Measurements from ENCODE around the gene PTPRCAP. TPM values are rescaled to one million over a fixed set of nuclear protein-coding genes. Genes with fewer than 3 reads are reported as not detected.

Gene PTPRCAP
- total and polyA plus RNA-seq, 9 of the 15 experiments (the other 6 are each of a cell fraction or from before 2014, with no cell fraction given): 0.22 to 2.0 (median 1.1) TPM; not detected in 4

DNA sequence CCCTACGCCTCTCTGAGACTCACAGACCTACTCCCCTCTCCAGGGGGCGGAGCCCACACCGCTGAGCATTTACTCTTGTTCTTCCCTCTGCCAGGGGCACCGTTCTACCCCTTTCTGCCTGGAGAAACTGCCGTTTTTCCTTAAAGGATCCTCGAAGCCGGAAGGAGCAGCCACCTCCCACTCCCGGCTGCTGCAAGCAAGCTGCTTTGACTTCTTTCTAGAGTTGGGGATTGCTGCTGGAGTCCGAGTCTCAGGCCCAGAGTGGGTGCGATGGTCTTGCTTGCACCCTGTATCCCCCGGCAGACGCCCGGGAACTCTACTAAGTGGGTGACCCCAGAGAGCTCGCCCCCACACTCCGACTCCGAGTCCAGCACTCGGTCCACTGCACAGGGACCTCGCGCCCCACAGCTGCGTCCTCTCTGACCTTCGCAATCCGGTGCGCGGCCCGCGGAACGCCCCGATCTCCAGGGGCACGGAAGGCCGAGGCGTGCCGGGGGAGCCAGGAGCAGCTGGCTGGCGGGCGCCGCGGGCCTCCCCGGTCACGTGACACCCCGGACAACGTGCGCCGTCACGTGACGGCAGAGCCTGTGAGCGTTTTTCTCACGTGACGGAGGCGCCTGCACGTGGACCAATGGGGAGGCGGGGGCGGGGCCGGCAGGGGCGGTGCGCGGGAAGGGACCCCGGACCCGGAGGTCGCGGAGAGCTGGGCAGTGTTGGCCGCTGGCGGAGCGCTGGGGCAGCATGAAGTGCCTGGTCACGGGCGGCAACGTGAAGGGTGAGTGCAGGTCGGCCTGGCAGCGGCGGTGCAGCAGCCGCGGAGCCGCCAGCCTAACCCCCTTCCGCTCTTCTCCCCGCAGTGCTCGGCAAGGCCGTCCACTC is 45.9 kb downstream of the PTPRCAP start, which contains the start of gene RAD9A (continued):
- TF ChIP-seq, protein P1, sequence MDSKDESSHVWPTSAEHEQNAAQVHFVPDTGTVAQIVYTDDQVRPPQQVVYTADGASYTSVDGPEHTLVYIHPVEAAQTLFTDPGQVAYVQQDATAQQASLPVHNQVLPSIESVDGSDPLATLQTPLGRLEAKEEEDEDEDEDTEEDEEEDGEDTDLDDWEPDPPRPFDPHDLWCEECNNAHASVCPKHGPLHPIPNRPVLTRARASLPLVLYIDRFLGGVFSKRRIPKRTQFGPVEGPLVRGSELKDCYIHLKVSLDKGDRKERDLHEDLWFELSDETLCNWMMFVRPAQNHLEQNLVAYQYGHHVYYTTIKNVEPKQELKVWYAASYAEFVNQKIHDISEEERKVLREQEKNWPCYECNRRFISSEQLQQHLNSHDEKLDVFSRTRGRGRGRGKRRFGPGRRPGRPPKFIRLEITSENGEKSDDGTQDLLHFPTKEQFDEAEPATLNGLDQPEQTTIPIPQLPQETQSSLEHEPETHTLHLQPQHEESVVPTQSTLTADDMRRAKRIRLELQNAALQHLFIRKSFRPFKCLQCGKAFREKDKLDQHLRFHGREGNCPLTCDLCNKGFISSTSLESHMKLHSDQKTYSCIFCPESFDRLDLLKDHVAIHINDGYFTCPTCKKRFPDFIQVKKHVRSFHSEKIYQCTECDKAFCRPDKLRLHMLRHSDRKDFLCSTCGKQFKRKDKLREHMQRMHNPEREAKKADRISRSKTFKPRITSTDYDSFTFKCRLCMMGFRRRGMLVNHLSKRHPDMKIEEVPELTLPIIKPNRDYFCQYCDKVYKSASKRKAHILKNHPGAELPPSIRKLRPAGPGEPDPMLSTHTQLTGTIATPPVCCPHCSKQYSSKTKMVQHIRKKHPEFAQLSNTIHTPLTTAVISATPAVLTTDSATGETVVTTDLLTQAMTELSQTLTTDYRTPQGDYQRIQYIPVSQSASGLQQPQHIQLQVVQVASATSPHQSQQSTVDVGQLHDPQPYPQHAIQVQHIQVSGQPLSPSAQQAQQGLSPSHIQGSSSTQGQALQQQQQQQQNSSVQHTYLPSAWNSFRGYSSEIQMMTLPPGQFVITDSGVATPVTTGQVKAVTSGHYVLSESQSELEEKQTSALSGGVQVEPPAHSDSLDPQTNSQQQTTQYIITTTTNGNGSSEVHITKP (IDR thresholded peaks at IDR 0.05; ENCODE audit: partially characterized antibody): no peak
- TF ChIP-seq, protein P2, sequence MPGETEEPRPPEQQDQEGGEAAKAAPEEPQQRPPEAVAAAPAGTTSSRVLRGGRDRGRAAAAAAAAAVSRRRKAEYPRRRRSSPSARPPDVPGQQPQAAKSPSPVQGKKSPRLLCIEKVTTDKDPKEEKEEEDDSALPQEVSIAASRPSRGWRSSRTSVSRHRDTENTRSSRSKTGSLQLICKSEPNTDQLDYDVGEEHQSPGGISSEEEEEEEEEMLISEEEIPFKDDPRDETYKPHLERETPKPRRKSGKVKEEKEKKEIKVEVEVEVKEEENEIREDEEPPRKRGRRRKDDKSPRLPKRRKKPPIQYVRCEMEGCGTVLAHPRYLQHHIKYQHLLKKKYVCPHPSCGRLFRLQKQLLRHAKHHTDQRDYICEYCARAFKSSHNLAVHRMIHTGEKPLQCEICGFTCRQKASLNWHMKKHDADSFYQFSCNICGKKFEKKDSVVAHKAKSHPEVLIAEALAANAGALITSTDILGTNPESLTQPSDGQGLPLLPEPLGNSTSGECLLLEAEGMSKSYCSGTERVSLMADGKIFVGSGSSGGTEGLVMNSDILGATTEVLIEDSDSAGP (CRISPR knock-in tag; IDR thresholded peaks at IDR 0.05): no peak
- TF ChIP-seq, protein P3, sequence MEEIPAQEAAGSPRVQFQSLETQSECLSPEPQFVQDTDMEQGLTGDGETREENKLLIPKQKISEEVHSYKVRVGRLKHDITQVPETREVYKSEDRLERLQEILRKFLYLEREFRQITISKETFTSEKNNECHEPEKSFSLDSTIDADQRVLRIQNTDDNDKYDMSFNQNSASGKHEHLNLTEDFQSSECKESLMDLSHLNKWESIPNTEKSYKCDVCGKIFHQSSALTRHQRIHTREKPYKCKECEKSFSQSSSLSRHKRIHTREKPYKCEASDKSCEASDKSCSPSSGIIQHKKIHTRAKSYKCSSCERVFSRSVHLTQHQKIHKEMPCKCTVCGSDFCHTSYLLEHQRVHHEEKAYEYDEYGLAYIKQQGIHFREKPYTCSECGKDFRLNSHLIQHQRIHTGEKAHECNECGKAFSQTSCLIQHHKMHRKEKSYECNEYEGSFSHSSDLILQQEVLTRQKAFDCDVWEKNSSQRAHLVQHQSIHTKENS (CRISPR knock-in tag; IDR thresholded peaks at IDR 0.05): no peak
- peak; percentile 46 for TF ChIP-seq ETV1 (tag; conservative IDR thresholded peaks at IDR 0.05; ENCODE audit: low read depth)
- TF ChIP-seq FUS (optimal IDR thresholded peaks at IDR 0.05; ENCODE audit: low read depth, low read length): peak; percentile 68
- TF ChIP-seq MBD2 (IDR thresholded peaks at IDR 0.05; ENCODE audit: borderline replicate concordance, low read depth): peak; percentile 63; the same call in 1 of the 2 replicates
- no peak for TF ChIP-seq ATF1 (CRISPR knock-in tag; IDR thresholded peaks at IDR 0.05)
- peak; percentile 88 for TF ChIP-seq ATF1 (tag; IDR thresholded peaks at IDR 0.05)
- no peak for TF ChIP-seq RBM39 (optimal IDR thresholded peaks at IDR 0.05; ENCODE audit: low read depth, low read length)
- peak in 1 of 2 experiments; percentile 81; a peak in 1 of 4 replicates for TF ChIP-seq KDM4B (IDR thresholded peaks at IDR 0.05; ENCODE audit: borderline replicate concordance in 2 of 2, low read depth in 1 of 2)
- no peak for TF ChIP-seq RBM17 (IDR thresholded peaks at IDR 0.05; ENCODE audit: borderline replicate concordance, low read depth, low read length)
- TF ChIP-seq MEIS2 (IDR thresholded peaks at IDR 0.05; ENCODE audit: partially characterized antibody): no peak
- TF ChIP-seq SAP30 (IDR thresholded peaks at IDR 0.05; ENCODE audit: borderline replicate concordance, insufficient read depth, low read depth, low read length, poor library complexity, severe bottlenecking): peak; percentile 91
- TF ChIP-seq, protein P4, sequence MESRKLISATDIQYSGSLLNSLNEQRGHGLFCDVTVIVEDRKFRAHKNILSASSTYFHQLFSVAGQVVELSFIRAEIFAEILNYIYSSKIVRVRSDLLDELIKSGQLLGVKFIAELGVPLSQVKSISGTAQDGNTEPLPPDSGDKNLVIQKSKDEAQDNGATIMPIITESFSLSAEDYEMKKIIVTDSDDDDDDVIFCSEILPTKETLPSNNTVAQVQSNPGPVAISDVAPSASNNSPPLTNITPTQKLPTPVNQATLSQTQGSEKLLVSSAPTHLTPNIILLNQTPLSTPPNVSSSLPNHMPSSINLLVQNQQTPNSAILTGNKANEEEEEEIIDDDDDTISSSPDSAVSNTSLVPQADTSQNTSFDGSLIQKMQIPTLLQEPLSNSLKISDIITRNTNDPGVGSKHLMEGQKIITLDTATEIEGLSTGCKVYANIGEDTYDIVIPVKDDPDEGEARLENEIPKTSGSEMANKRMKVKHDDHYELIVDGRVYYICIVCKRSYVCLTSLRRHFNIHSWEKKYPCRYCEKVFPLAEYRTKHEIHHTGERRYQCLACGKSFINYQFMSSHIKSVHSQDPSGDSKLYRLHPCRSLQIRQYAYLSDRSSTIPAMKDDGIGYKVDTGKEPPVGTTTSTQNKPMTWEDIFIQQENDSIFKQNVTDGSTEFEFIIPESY (CRISPR knock-in tag; IDR thresholded peaks at IDR 0.05): peak; percentile 84
- TF ChIP-seq NBN (IDR thresholded peaks at IDR 0.05; ENCODE audit: low read depth): peak; percentile 26; the same call in 1 of the 2 replicates
- TF ChIP-seq ZSCAN29 (IDR thresholded peaks at IDR 0.05): no peak
- peak; percentile 70 for TF ChIP-seq SUPT5H (IDR thresholded peaks at IDR 0.05)
- TF ChIP-seq SIN3A (IDR thresholded peaks at IDR 0.05; ENCODE audit: borderline replicate concordance in 2 of 2, control insufficient read depth in 1 of 2, low read depth in 2 of 2, low read length in 2 of 2): peak; percentile 94 to 98; a peak in 3 of 4 replicates
- peak; percentile 51; the same call in 1 of the 2 replicates for TF ChIP-seq ATF7 (IDR thresholded peaks at IDR 0.05)
